BJ (cell line): ENCODE results near the gene ELFN2. TPM values are rescaled to one million over a fixed set of nuclear protein-coding genes. Genes with fewer than 3 reads are reported as not detected.

Experiments used
- CTCF ChIA-PET: fragments of 350-600 bp; formaldehyde crosslinking; extraction: SDS; loops from one replicate; lab custom pipeline; 2021; ENCODE audit warnings: antibody characterized with exemption, inconsistent platforms; lab: Yijun Ruan, JAX
- POLR2A ChIA-PET: fragments of 300-600 bp; sonication (Branson Sonifier 250); formaldehyde crosslinking; extraction: SDS; loops from one replicate; lab custom pipeline; 2021; ENCODE audit warnings: antibody characterized with exemption; lab: Charles Lee
- DNase-seq: peaks from one replicate; pipeline ENCODE4 v3.0.0-alpha.2; 2011; ENCODE audit warnings: low read depth
- H3K27me3 ChIP-seq: 2 replicates; pipeline ENCODE4 v1.6.0; 2011; ENCODE audit warnings: low read length; ENCODE audit not compliant: control insufficient read depth, insufficient read depth
- H3K36me3 ChIP-seq: 2 replicates; pipeline ENCODE4 v1.5.1; 2011; ENCODE audit warnings: low read length; ENCODE audit not compliant: control insufficient read depth, insufficient read depth
- H3K4me3 ChIP-seq: 2 replicates; pipeline ENCODE4 v1.5.1; 2011; ENCODE audit warnings: low read depth, mild to moderate bottlenecking, control low read depth, low read length
- CTCF ChIP-seq: IDR thresholded peaks from 2 replicates; pipeline ENCODE4 v1.5.1; 2011; ENCODE audit warnings: low read depth, mild to moderate bottlenecking, control low read depth, inconsistent platforms, low read length, moderate library complexity; ENCODE audit not compliant: insufficient read depth
- polyA plus RNA-seq: library from polyadenylated mRNA; depleted of rRNA; stranded (reverse); fragments of >200 nt; gene quantifications from 2 replicates; pipeline ENCODE4 v1.2.3, GENCODE V29; 2011

ELFN2 gene
- polyA plus RNA-seq, 1 experiment, result 0.34 TPM

GRCh38 chr22:37342065-37342464 is 85.2 kb downstream of the ELFN2 start:
- CTCF ChIA-PET, result no interaction called here
- POLR2A ChIA-PET, result no interaction called here
- H3K36me3 ChIP-seq, result no peaks in the 10 kb centered on the region

GRCh38 chr22:37340331-37341262 is 86.7 kb downstream of the ELFN2 start:
- H3K36me3 ChIP-seq, result no peaks in the 10 kb centered on the region
- ChIA-PET POLR2A (no interaction called here), CTCF (interaction anchor here (0.8 to 1.4 kb wide), 4 partner anchors 10 to 99 kb away, joined by 3 to 5 read pairs (median 4); no protein-coding TSS in a partner anchor)
- H3K27me3 ChIP-seq, result peaks cover 2% of the 10 kb centered on the region
- DNase-seq, result no peak
- H3K4me3 ChIP-seq, result no peak overlapping the region
- no peak for TF ChIP-seq CTCF

More at GRCh38 chr22:37342065-37342464, 85.2 kb downstream of the ELFN2 start:
- Histone ChIP-seq H3K27me3 (peaks cover 2% of the 10 kb centered on the region), H3K4me3 (no peak overlapping the region)
- no peak for DNase-seq
- no peak for TF ChIP-seq CTCF

GRCh38 chr22:37338539-37339246 is 88.6 kb downstream of the ELFN2 start:
- no peak for DNase-seq
- no peaks in the 10 kb centered on the region for H3K36me3 ChIP-seq
- H3K27me3 ChIP-seq, result peaks cover 12% of the 10 kb centered on the region
- POLR2A ChIA-PET, result no interaction called here
- H3K4me3 ChIP-seq, result no peak overlapping the region
- CTCF ChIA-PET, result no interaction called here
- no peak for TF ChIP-seq CTCF

- no peak for DNase-seq
- TF ChIP-seq CTCF, result no peak
- CTCF ChIA-PET, result interaction anchor here (0.7 to 1.4 kb wide), 2 partner anchors 91 to 93 kb away, joined by 3 to 4 read pairs; no protein-coding TSS in a partner anchor
- no peaks in the 10 kb centered on the region for H3K36me3 ChIP-seq
- POLR2A ChIA-PET, result no interaction called here
- H3K27me3 ChIP-seq, result peaks cover 16% of the 10 kb centered on the region
- no peak overlapping the region for H3K4me3 ChIP-seq
These were observed 89.9 kb downstream of the ELFN2 start for GRCh38 chr22:37337204-37337943.
